GM18520 (cell line): ENCODE data around the gene TMEM145.
"Not testable (repeated sequence)": the region's sequence is repeated elsewhere in the genome, so short reads cannot be mapped to it uniquely, and the experiment has no call there.

Experiments used
- ATAC-seq: cut with Tn5 transposase; IDR thresholded peaks from one replicate; pipeline ENCODE4 v1.9.1; 2021; ENCODE audit not compliant: unreplicated experiment

The TMEM145 gene

GRCh38 chr19:42313096-42313839, at the start of gene TMEM145:
TMEM145 (plus strand) TSS chr19:42313309; CDS start chr19:42313377, 68 bp downstream.
- ATAC-seq = no peak

GRCh38 chr19:42266105-42266504, 47.0 kb upstream of the TMEM145 start:
- ATAC-seq = not testable (repeated sequence)

- ATAC-seq = not testable (repeated sequence)
Observed at GRCh38 chr19:42266928-42267603, 46.0 kb upstream of the TMEM145 start.

GRCh38 chr19:42267644-42268141, 45.4 kb upstream of the TMEM145 start:
- no peak for ATAC-seq

GRCh38 chr19:42268142-42268703, 44.9 kb upstream of the TMEM145 start:
- peak; percentile 29 for ATAC-seq

- peak; percentile 70 for ATAC-seq
Observed at GRCh38 chr19:42268704-42269477, 44.2 kb upstream of the TMEM145 start, which contains the start of gene CIC. CIC (plus strand) TSS chr19:42269252; CDS start chr19:42271784, 2,532 bp downstream.

GRCh38 chr19:42269478-42270345, 43.4 kb upstream of the TMEM145 start:
- ATAC-seq = no peak

GRCh38 chr19:42270346-42271044, 42.6 kb upstream of the TMEM145 start:
- no peak for ATAC-seq

GRCh38 chr19:42271045-42271419, 42.1 kb upstream of the TMEM145 start:
- ATAC-seq = no peak

GRCh38 chr19:42271861-42272534, 41.1 kb upstream of the TMEM145 start:
- ATAC-seq = no peak

- ATAC-seq = no peak
Observed at GRCh38 chr19:42272535-42272897, 40.6 kb upstream of the TMEM145 start.

GRCh38 chr19:42272989-42273406, 40.1 kb upstream of the TMEM145 start:
- no peak for ATAC-seq

GRCh38 chr19:42273407-42274064, 39.6 kb upstream of the TMEM145 start:
- no peak for ATAC-seq

- no peak for ATAC-seq
Observed at GRCh38 chr19:42274065-42274682, 38.9 kb upstream of the TMEM145 start.

- ATAC-seq = no peak
Observed at GRCh38 chr19:42275103-42275502, 38.0 kb upstream of the TMEM145 start.

- ATAC-seq = no peak
Observed at GRCh38 chr19:42275517-42275916, 37.6 kb upstream of the TMEM145 start.

- ATAC-seq = no peak
Observed at GRCh38 chr19:42276284-42276683, 36.8 kb upstream of the TMEM145 start.

GRCh38 chr19:42276821-42277220, 36.3 kb upstream of the TMEM145 start:
- no peak for ATAC-seq
